DOHH2 (cell line): ENCODE measurements around the gene DOK3.

Experiments used
- H3F3A ChIP-seq: fragments of 200-600 bp; sonication (generic), shearing (Covaris generic); 2 replicates; pipeline ENCODE4 v1.6.0; 2016; ENCODE audit warnings: antibody characterized with exemption, mild to moderate bottlenecking; ENCODE audit not compliant: control insufficient read depth, insufficient read depth
- H3K27ac ChIP-seq: fragments of 200-600 bp; sonication (generic); 2 replicates; pipeline ENCODE4 v1.5.1; 2014; ENCODE audit warnings: low read depth, mild to moderate bottlenecking, low read length, moderate library complexity
- H3K27me3 ChIP-seq: fragments of 200-600 bp; sonication (generic); 2 replicates; pipeline ENCODE4 v1.6.1; 2014; ENCODE audit warnings: mild to moderate bottlenecking, low read length, mixed read lengths; ENCODE audit not compliant: control insufficient read depth
- H3K36me3 ChIP-seq: fragments of 200-600 bp; sonication (generic); 2 replicates; pipeline ENCODE4 v1.6.1; 2014; ENCODE audit warnings: mild to moderate bottlenecking, low read length, moderate library complexity, mixed read lengths; ENCODE audit not compliant: control insufficient read depth
- H3K4me1 ChIP-seq: fragments of 200-600 bp; sonication (generic); 2 replicates; pipeline ENCODE4 v1.6.1; 2014; ENCODE audit warnings: mild to moderate bottlenecking, low read length, mixed read lengths; ENCODE audit not compliant: control insufficient read depth
- H3K4me2 ChIP-seq: fragments of 200-600 bp; sonication (generic); 2 replicates; pipeline ENCODE4 v1.6.0; 2014; ENCODE audit warnings: mild to moderate bottlenecking, low read length, moderate library complexity
- H3K4me3 ChIP-seq: fragments of 200-600 bp; sonication (generic); 2 replicates; pipeline ENCODE4 v1.5.1; 2014; ENCODE audit warnings: mild to moderate bottlenecking, low read length, mixed read lengths
- H3K79me2 ChIP-seq: fragments of 200-600 bp; sonication (generic); 2 replicates; pipeline ENCODE4 v1.6.1; 2014; ENCODE audit warnings: mild to moderate bottlenecking, low read length, mixed read lengths; ENCODE audit not compliant: control insufficient read depth
- H3K9me2 ChIP-seq: fragments of 200-600 bp; sonication (generic); replicated peaks from 2 replicates; pipeline ENCODE4 v1.6.1; 2014; ENCODE audit warnings: mild to moderate bottlenecking, low read length, mixed read lengths; ENCODE audit not compliant: control insufficient read depth
- H3K9me3 ChIP-seq: fragments of 200-600 bp; sonication (generic); 2 replicates; pipeline ENCODE4 v1.6.1; 2014; ENCODE audit warnings: antibody characterized with exemption, low read length, mixed read lengths; ENCODE audit not compliant: control insufficient read depth, insufficient read depth
- H4K20me1 ChIP-seq: fragments of 200-600 bp; sonication (generic); 2 replicates; pipeline ENCODE4 v1.6.0; 2014; ENCODE audit warnings: low read depth, mild to moderate bottlenecking, antibody characterized with exemption, low read length, moderate library complexity; ENCODE audit not compliant: control insufficient read depth, insufficient read depth
- EZH2phosphoT487 ChIP-seq: fragments of 200-600 bp; sonication (generic); IDR thresholded peaks from 2 replicates; pipeline ENCODE4 v1.6.1; 2017; ENCODE audit warnings: borderline replicate concordance, mild to moderate bottlenecking, antibody characterized with exemption, low read length, moderate library complexity, mixed read lengths
- TF ChIP-seq, protein P1 (sequence below): fragments of 200-600 bp; sonication (generic); IDR thresholded peaks from one replicate; pipeline ENCODE4 v1.5.1; 2014; ENCODE audit warnings: antibody characterized with exemption, mild to moderate bottlenecking, low read depth, low read length; ENCODE audit not compliant: poor library complexity, severe bottlenecking

The DOK3 gene

DNA sequence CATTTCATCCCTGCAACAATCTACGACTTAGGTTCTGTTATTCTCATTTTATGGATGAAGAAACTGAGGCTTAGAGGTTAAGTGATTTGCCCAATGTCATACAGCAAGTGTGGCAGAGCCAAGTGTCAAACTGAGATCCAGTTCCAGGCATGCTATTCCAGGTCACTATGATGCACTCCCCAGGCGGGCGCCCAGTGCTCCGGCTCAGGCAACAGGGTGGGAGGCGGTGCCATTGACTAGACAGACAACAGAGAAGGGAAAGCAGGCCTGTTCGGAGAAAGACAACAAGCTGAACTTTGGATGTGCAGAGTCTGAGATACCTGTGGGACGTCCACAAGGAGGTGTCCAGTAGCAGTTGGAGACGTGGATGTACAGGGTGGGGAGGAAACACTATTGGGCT lies 18.0 kb upstream of the DOK3 start:
- H3K9me2 ChIP-seq, result no peaks in the 10 kb centered on the region
- H3K4me3 ChIP-seq, result no peak overlapping the region
- H3K4me1 ChIP-seq, result no peaks in the 10 kb centered on the region
- no peaks in the 10 kb centered on the region for H3K79me2 ChIP-seq
- no peaks in the 10 kb centered on the region for H4K20me1 ChIP-seq
- TF ChIP-seq EZH2phosphoT487, result no peak
- TF ChIP-seq, protein P1, sequence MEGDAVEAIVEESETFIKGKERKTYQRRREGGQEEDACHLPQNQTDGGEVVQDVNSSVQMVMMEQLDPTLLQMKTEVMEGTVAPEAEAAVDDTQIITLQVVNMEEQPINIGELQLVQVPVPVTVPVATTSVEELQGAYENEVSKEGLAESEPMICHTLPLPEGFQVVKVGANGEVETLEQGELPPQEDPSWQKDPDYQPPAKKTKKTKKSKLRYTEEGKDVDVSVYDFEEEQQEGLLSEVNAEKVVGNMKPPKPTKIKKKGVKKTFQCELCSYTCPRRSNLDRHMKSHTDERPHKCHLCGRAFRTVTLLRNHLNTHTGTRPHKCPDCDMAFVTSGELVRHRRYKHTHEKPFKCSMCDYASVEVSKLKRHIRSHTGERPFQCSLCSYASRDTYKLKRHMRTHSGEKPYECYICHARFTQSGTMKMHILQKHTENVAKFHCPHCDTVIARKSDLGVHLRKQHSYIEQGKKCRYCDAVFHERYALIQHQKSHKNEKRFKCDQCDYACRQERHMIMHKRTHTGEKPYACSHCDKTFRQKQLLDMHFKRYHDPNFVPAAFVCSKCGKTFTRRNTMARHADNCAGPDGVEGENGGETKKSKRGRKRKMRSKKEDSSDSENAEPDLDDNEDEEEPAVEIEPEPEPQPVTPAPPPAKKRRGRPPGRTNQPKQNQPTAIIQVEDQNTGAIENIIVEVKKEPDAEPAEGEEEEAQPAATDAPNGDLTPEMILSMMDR, result no peak
- no peaks in the 10 kb centered on the region for H3K9me3 ChIP-seq
- H3F3A ChIP-seq, result no peaks in the 10 kb centered on the region
- H3K36me3 ChIP-seq, result peaks cover 85% of the 10 kb centered on the region
- no peaks in the 10 kb centered on the region for H3K27me3 ChIP-seq
- H3K27ac ChIP-seq, result no peak overlapping the region
- no peak overlapping the region for H3K4me2 ChIP-seq

DNA sequence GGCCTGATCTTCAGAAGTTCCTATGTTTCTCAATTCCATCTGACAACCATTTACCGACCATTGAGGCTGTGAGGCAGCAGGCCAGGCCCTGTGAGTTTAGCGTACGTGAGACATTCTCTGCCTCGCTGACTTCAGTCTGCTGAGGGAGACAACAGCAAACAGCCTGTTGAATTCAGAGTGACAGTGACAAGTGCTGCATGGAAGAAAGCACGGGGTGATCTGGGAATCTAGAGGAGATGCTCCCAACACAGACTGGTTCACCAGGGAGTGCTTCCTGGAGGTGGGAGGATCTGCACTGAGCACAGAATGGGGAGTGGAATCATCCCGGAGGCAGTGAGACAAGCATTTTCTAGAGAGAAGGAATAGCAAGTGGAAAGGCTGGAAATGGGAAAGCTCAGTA lies 17.2 kb upstream of the DOK3 start:
- TF ChIP-seq, protein P1, result no peak
- no peak for TF ChIP-seq EZH2phosphoT487
- no peaks in the 10 kb centered on the region for H4K20me1 ChIP-seq
- peaks cover 3% of the 10 kb centered on the region for H3K4me1 ChIP-seq
- H3K9me3 ChIP-seq, result no peaks in the 10 kb centered on the region
- no peaks in the 10 kb centered on the region for H3K9me2 ChIP-seq
- H3K4me3 ChIP-seq, result no peak overlapping the region
- H3K79me2 ChIP-seq, result peaks cover 2% of the 10 kb centered on the region; the same call in 1 of the 2 replicates
- H3K36me3 ChIP-seq, result peaks cover 80% of the 10 kb centered on the region
- H3F3A ChIP-seq, result no peaks in the 10 kb centered on the region
- no peaks in the 10 kb centered on the region for H3K27me3 ChIP-seq
- H3K4me2 ChIP-seq, result no peak overlapping the region
- H3K27ac ChIP-seq, result no peak overlapping the region

GRCh38 chr5:177526191-177526590 lies 16.6 kb upstream of the DOK3 start:
- Histone ChIP-seq H3K9me3 (no peaks in the 10 kb centered on the region), H3K4me3 (no peak overlapping the region), H3K27ac (no peak overlapping the region), H3K4me1 (peaks cover 9% of the 10 kb centered on the region), H3K9me2 (no peaks in the 10 kb centered on the region), H3K79me2 (peaks cover 7% of the 10 kb centered on the region), H3K36me3 (peaks cover 80% of the 10 kb centered on the region), H3K4me2 (no peak overlapping the region), H4K20me1 (no peaks in the 10 kb centered on the region), H3K27me3 (no peaks in the 10 kb centered on the region), H3F3A (no peaks in the 10 kb centered on the region)
- no peak for TF ChIP-seq EZH2phosphoT487
- TF ChIP-seq, protein P1, result no peak
